Testis (tissue), 3 donors: ENCODE results near the gene FSTL5. TPM values are rescaled to one million over a fixed set of nuclear protein-coding genes. Genes with fewer than 3 reads are reported as not detected.

Experiments used
- DNase-seq: peaks from one replicate; pipeline ENCODE4 v3.0.0-alpha.2; 2019
- H3K27ac ChIP-seq, 2 donors: fragments of 200-600 bp; sonication (generic); one replicate each; pipeline ENCODE4 v1.5.1; 2019
- H3K27me3 ChIP-seq: fragments of 200-600 bp; sonication (generic); one replicate; pipeline ENCODE4 v1.5.1; 2019
- H3K36me3 ChIP-seq: fragments of 200-600 bp; sonication (generic); one replicate; pipeline ENCODE4 v1.5.1; 2017; ENCODE audit warnings: low read depth; ENCODE audit errors: missing control alignments
- H3K4me1 ChIP-seq: fragments of 200-600 bp; sonication (generic); one replicate; pipeline ENCODE4 v1.5.1; 2019
- H3K4me3 ChIP-seq, 2 donors: fragments of 200-600 bp; sonication (generic); one replicate each; pipeline ENCODE4 v1.5.1; 2017 to 2019
- H3K9me3 ChIP-seq: fragments of 200-600 bp; sonication (generic); one replicate; pipeline ENCODE4 v1.5.1; 2017
- CTCF ChIP-seq, 3 experiments: fragments of 450-650 bp in 2 of 3; fragments of 200-600 bp in 1 of 3; sonication (generic) in 1 of 3; IDR thresholded peaks; one replicate each; pipeline ENCODE4 v1.5.1; 2016 to 2019; ENCODE audit warnings: antibody characterized with exemption in 3 of 3, mild to moderate bottlenecking in 2 of 3, moderate library complexity in 1 of 3
- POLR2A ChIP-seq: fragments of 450-650 bp; IDR thresholded peaks from one replicate; pipeline ENCODE4 v1.6.1; 2017; ENCODE audit warnings: antibody characterized with exemption, mild to moderate bottlenecking, moderate library complexity
- WGBS, 2 donors: methylation state at CpG; one replicate each; pipeline ENCODE4 v1.1.5; 2018; 5-methylcytosine and 5-hydroxymethylcytosine counted together
- intact Hi-C: fragments of 100-400 bp; cut with DNase I; formaldehyde crosslinking; loops from one replicate; pipeline ENCODE4 v1.15.1; 2023; ENCODE audit warnings: low total_unique reads
- polyA plus RNA-seq: library from polyadenylated mRNA; stranded (reverse); fragments of 350-450 nt; fragmentation: Illumina TruSeq; extraction: RNeasy Lipid Tissue Mini Kit (QIAGEN cat#74804); gene quantifications from one replicate; pipeline ENCODE4 v1.2.3, GENCODE V29; 2014; ENCODE audit warnings: low read depth, low replicate concordance; ENCODE audit not compliant: insufficient read depth
- total RNA-seq, 2 donors: library from RNA; depleted of rRNA; stranded (reverse); fragments of >200 nt; gene quantifications; one replicate each; pipeline ENCODE4 v1.2.3, GENCODE V29; 2016

FSTL5 gene
- total and polyA plus RNA-seq, 3 donors from 2014 or later: 0.57 to 1.0 (median 0.68) TPM

GRCh38 chr4:161728929-161729328 is 434.9 kb downstream of the FSTL5 start:
- no peaks in the 10 kb centered on the region for H3K27me3 ChIP-seq
- no peak overlapping the region for H3K4me3 ChIP-seq
- intact Hi-C loops: no loop called here
- H3K27ac ChIP-seq: no peak overlapping the region
- no peak for DNase-seq
- TF ChIP-seq CTCF (IDR thresholded peaks at IDR 0.05) (no peak), POLR2A (no peak)
- H3K9me3 ChIP-seq: no peaks in the 10 kb centered on the region
- 93 to 96% methylated on average over 2 of the region's 2 CpGs for WGBS, 2 donors
- no peaks in the 10 kb centered on the region for H3K36me3 ChIP-seq
- H3K4me1 ChIP-seq: no peaks in the 10 kb centered on the region

GRCh38 chr4:161721947-161722346 is 441.9 kb downstream of the FSTL5 start:
- Histone ChIP-seq H3K4me3 (no peak overlapping the region), H3K27me3 (no peaks in the 10 kb centered on the region), H3K9me3 (no peaks in the 10 kb centered on the region), H3K36me3 (no peaks in the 10 kb centered on the region), H3K27ac (no peak overlapping the region), H3K4me1 (no peaks in the 10 kb centered on the region)
- DNase-seq: no peak
- intact Hi-C loops: no loop called here
- no peak for TF ChIP-seq CTCF (IDR thresholded peaks at IDR 0.05)
- no peak for TF ChIP-seq POLR2A

DNA sequence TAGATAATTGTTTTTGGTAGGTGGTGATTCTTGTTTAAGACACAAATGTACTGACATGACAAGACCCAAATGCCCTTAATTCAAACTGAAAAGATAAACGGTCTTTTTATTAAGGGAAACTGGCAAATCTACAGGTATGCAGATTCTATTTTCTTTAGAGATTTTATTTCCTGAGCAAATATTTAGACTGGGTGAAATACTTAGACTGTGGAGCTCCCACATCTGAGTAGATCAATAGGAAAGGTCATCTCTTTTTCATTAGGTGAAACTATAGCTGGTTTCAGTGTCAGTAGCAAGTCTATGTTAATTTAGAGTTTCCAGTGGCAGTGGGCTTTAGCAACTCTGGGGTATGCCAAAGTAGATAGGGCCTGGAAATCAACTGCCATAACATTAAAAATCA is 446.7 kb downstream of the FSTL5 start:
- Histone ChIP-seq H3K27ac (no peak overlapping the region), H3K9me3 (no peaks in the 10 kb centered on the region), H3K27me3 (no peaks in the 10 kb centered on the region), H3K4me3 (no peak overlapping the region), H3K4me1 (no peaks in the 10 kb centered on the region), H3K36me3 (no peaks in the 10 kb centered on the region)
- TF ChIP-seq CTCF (IDR thresholded peaks at IDR 0.05) (no peak), POLR2A (no peak)
- 72 to 80% methylated on average over 1 of the region's 1 CpG for WGBS, 2 donors
- no peak for DNase-seq
- intact Hi-C loops: no loop called here

DNA sequence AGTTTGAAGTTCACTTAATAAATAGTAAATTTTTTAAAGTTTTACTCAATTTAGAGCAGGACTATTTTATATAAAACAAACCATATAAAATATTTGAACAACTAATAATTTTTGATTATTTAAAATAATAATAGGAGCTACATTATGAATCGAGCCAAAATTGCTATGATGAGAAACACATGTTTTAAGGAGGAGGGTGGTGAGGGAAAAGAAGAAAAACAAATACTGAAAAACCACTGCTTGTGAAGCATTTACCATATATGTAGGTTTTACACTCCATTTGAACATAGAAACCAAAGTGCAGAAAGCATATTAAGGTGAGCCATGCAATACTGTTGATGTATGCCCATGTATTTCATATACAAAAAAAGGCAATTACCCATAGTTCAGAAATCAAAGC is 448.9 kb downstream of the FSTL5 start:
- DNase-seq: no peak
- intact Hi-C loops: no loop called here
- no peaks in the 10 kb centered on the region for H3K27me3 ChIP-seq
- no peaks in the 10 kb centered on the region for H3K36me3 ChIP-seq
- no peak overlapping the region for H3K27ac ChIP-seq
- 45 to 52% methylated on average over 1 of the region's 1 CpG for WGBS, 2 donors
- TF ChIP-seq POLR2A: no peak
- no peak for TF ChIP-seq CTCF (IDR thresholded peaks at IDR 0.05)
- H3K4me1 ChIP-seq: no peaks in the 10 kb centered on the region
- H3K9me3 ChIP-seq: no peaks in the 10 kb centered on the region
- no peak overlapping the region for H3K4me3 ChIP-seq

DNA sequence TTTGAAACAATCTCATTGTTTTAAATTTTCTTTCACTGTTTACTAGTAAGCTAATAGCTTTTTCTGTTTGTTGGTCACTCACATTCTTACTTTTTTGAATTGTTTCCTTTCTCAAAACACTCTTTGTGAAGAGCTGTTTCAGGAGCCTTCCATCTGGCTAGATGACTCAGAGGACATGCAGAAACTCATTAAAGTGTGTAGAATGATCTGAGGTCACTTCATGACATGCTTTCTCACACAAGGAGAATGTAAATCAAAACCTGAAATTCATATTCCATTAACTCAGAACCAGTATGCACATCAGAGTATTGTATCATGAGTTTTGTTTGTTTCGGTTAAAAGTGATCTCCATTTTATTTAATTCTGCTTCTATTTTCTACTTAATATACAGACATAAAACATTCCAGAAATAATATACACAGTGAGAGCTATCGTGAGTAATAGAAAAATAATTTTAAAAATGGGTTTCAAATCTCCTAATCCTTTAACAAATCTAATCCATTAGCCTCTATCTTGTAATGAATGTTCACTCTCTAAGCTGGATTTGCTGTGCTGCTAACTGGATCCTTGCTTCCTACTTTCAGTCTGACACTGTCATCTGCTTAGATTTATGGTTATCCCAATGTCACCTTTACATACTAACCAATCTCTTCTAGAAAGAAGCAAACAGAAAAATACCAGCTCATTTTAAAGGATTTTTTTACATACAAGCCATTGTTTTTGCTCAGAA is 449.6 kb downstream of the FSTL5 start:
- TF ChIP-seq POLR2A (no peak), CTCF (IDR thresholded peaks at IDR 0.05) (no peak)
- DNase-seq: no peak
- Histone ChIP-seq H3K4me3 (no peak overlapping the region), H3K36me3 (no peaks in the 10 kb centered on the region), H3K4me1 (no peaks in the 10 kb centered on the region), H3K9me3 (no peaks in the 10 kb centered on the region), H3K27ac (no peak overlapping the region), H3K27me3 (no peaks in the 10 kb centered on the region)
- WGBS, 2 donors: 65 to 80% methylated on average over 2 of the region's 2 CpGs
- intact Hi-C loops: no loop called here
